ENCODE measurements around the gene GSE1.

DNA sequence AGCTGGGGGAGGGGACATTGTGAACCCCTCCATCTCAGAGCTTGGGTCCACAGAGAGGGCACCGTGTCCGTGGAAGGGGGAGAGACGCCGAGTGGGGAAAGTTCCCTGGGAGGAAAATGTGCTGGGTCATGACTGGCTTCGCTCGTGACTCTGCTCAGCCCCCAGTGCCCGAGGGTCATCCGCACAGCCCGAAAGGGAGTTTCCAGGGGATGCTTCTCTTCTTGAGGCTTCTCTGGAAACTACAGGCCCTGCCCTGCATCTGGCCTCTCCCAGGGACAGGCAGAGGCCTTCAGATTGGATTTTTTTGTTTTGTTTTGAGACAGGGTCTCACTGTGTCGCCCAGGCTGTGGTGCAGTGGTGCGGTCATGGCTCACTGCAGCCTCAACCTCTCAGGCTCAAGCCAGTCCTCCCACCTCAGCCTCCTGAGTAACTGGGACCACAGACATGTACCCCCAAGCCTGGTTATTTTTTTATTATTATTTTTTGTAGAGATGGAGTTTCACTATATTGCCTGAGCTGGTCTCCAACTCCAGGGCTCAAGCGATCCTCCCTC lies 9.8 kb upstream of the GSE1 start:
- TF ChIP-seq, protein P1, sequence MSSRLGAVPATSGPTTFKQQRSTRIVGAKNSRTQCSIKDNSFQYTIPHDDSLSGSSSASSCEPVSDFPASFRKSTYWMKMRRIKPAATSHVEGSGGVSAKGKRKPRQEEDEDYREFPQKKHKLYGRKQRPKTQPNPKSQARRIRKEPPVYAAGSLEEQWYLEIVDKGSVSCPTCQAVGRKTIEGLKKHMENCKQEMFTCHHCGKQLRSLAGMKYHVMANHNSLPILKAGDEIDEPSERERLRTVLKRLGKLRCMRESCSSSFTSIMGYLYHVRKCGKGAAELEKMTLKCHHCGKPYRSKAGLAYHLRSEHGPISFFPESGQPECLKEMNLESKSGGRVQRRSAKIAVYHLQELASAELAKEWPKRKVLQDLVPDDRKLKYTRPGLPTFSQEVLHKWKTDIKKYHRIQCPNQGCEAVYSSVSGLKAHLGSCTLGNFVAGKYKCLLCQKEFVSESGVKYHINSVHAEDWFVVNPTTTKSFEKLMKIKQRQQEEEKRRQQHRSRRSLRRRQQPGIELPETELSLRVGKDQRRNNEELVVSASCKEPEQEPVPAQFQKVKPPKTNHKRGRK (CRISPR knock-in tag; IDR thresholded peaks at IDR 0.05) = no peak
- TF ChIP-seq POLR2A (IDR thresholded peaks at IDR 0.05; ENCODE audit: insufficient read depth in 1 of 2, low read depth in 2 of 2, low read length in 2 of 2) = no peak
- no peak for TF ChIP-seq ZFYVE20 (CRISPR knock-in tag; IDR thresholded peaks at IDR 0.05; ENCODE audit: borderline replicate concordance, low read depth)
